NCI-H2196 (cell line): Measurements from ENCODE around the gene DRICH1.
"Not testable (repeated sequence)": the region's sequence is repeated elsewhere in the genome, so short reads cannot be mapped to it uniquely, and the experiment has no call there.

Source experiments
- DNase-seq: peaks from one replicate; lab custom pipeline; 2025; ENCODE audit not compliant: unreplicated experiment; lab: John Stamatoyannopoulos, UW

Gene DRICH1

DNA sequence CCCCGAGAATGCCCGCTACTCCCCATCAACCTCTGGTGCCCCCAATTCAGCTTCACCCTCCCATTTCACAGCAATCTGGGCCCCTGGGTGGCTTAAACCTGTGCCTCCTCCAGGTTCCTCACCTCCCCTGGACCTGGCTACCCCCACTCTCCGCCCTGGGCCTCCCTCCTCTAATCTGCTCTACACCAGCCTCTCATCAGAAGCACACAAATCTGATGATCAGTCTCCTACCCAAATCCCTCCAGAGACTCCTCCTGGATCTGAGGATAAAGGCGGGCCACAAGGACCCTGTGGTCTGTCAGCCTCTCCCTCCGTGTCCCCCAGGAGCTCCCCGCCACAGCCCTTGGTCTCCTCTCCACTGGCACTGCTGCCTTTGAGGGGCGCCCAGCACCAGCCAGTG lies 28.9 kb downstream of the DRICH1 start:
- DNase-seq = no peak

DNA sequence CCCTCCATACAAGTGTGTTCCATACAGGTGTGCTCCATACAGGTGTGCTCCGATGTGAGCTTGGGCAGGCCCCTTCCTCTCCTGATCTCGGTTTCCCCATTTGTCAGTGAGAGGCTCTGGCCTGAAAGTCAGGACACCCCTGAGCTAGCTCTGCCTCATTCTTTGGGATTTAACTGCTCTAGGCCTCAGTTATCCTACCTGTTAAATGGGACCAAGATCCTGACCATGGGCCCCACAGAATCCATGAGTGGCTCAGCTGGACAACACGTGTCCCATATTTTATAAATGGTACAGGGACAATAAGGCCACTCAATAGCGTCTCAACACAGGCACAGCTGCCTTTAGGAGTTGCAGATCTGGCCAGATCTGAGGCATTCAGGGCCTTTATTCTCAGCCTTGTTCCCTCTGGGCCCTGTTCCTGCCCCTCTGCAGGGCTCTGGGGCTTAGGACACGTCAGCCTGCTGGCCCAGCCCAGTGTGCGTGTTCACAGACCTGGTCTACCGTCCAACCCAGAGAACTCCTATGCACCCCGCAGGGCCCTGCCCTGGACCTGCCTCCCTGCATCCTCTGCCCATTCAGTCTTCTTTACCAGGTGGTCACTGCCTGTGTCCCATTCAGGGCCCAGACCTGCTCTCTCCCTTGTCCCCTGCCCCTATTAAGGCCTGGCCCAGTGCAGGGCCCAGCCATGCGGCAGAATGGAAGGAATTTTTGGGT lies 33.2 kb downstream of the DRICH1 start:
- DNase-seq = no peak

DNA sequence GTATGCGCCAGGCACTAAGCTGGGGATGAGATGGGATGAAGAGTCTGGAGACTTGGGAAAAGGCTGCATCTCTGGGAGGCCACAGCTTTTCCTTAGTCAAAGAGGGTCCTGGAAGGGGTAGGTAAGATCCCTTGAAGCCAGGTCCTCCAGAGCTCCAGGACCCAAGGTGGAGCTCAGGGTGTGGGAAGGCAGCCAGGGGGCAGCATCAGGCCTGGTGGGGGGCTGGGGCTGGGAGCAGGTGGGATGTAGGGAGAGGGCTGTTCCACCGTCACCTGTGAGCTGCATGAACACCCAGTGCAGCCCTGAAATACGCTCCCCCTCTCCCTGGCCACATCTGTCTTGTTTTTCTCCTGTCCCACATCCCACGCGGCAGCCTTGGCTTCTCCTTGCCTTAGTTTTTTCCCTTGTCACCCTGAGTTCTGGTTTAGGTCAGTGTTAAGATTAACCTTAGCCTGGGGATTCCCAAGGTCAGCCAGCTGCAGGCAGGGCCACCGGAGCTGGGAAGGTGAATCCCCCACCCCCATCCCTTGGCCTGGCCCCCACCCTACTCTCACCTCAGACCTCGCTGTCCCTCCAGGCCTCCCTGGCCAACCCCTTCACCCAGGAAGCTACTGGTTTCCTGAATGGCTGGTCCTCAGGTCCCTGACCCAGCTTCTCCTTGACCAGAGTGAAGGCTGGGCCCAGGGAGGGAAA lies 34.4 kb downstream of the DRICH1 start:
- DNase-seq = not testable (repeated sequence)

DNA sequence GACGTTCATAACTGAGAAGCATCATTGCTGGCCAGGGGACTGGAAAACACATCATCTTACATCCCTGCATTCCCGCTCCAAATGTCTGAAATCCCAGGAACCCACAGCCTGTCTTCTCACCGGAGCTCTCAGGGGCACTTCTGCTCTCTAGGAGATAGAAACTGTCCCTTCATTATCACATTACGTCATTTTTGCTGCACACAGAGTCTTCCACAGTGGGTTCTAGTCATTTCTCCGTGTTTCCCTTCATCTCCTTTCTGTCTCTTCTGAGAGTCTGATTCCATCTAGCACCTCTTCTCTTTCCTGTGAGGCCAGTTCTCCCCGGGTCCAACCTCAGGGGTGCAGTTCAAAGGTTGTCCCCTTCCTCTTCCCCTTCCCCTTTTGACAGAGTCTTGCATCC lies 36.2 kb downstream of the DRICH1 start:
- DNase-seq = not testable (repeated sequence)

DNA sequence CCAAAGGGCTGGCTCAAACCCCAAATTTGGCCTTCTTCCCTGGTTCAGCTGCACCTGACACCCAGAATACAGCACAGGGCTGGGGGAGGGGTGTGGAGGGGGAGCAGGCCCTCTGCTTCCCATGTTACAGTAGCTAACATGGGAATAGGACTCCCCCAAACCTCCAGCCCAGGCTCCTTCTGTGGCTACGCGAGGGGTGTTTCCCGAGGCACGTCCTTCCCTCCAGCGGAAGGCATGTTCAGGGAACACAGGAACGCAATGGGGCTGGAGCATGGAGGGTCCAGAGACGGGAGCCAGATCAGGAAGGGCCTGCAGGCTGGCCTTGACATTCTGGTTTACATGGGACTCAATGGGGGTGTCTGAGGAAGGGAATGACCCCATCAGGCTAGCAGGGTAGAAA lies 40.3 kb downstream of the DRICH1 start:
- no peak for DNase-seq

DNA sequence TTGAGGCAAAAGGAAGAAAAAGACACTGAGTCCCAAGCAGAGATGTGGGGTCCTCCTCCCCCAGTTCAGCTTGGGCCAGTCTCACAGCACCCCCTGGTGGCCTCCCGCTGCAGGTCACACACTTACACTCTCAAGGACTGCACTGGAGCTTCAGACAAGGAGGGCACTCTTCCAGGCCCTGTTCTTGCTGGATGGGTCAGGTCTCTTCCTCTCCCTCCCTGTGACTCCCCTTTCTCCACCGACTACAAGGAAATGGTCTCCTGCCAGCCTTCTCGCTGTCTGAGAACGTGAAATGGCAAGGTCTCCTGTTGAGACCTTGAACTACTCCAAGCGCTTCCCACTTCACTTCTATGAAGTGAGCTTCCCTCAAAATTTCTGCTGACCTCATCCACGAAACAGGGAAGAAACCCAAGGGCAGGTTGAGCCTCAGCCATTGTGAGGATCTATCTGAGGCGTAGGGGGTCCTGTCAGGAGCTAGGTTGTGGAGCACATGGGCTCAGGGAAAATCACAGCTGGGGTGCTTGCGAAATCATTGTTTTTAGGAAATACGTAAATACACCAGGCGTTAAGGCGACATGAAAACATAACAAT lies 40.8 kb downstream of the DRICH1 start:
- peak; percentile 27 for DNase-seq

DNA sequence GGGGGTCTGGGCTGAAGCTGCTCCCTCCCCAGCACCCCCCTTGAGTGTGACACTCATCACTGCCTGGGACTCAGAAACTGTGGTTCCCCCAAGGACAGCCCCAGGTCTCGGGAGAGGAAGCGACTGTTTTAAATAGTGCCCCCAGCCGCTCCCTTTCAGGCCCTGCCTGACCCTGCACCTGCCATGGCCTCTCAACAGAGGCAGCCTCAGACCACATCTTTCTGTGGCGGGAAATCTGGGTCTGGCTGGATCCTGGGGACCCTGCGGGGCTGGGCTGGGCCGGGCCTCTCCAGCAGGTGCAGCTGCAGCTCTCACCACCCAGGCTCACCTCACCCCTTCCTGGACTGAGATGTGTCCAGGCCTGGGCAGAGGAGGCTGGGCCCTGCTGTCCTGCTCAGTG lies 48.3 kb downstream of the DRICH1 start:
- DNase-seq = no peak

DNA sequence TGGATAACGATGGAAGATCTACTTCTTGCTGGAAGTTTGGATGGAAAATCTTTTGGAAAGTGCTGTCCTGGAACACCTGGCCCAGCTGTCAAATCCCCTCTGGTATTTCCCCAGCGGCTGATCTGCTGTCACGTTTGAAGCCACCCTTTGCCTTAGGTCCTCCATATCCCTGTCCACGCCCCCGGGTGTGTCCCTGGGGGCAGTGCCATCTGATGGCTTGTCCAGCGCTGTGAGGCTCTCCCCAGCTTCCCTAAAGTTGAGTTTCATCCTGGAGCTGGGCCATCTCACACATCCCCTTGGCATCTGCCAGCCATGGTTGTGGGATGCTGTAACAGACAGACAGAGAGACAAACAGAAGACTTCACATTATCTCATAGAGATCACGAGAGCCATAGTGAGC lies 49.0 kb downstream of the DRICH1 start:
- no peak for DNase-seq

DNA sequence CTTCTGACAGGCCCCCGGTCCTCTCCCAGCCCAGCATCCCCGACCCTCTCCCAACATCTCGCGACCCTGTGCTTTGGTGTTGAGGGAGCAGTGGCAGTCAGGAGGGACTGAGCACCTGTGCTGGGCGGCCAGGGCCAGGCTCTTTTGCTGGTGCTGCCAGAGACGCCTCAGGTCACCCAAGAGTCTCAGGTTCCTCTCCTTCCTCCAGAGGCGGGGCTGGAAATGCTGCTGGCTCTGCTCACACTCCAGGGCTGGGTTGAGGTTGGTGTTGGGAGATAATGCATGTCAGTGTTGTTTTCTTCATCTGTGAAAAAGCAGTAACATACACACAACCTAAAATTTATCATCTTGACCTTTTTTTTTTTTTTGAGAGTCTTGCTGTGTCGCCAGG lies 50.9 kb downstream of the DRICH1 start:
- no peak for DNase-seq

DNA sequence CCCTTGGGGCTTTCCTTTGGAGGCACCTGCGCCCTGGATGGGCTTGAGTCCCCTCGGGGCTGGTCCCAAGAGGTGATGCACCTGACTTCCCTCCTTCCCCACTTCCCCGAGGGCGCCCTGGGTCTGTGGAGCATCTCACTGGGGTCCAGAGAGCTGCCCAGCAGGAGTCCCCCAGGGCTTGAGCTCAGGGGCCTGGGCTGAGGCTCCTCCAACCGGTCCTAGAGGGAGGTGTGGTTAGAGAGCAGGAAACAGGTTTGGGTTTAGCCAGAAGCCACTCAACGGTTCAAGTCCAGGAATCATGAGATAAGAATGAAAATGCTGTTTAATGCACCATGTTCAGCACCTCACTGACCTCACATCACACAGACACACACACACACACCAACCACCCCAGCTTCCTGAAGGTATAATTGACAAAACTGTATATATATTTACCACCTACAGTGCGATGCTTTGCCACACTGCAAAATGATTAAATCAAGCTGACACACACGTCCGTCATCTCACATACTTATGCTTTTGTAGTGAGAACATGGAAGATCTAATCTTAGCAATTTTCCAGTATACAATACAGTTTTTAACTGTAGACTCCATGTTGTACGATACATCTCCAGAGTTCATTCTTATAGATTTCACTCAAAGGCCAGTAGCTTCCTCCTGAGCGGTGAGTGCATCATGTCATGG lies 51.4 kb downstream of the DRICH1 start:
- no peak for DNase-seq

DNA sequence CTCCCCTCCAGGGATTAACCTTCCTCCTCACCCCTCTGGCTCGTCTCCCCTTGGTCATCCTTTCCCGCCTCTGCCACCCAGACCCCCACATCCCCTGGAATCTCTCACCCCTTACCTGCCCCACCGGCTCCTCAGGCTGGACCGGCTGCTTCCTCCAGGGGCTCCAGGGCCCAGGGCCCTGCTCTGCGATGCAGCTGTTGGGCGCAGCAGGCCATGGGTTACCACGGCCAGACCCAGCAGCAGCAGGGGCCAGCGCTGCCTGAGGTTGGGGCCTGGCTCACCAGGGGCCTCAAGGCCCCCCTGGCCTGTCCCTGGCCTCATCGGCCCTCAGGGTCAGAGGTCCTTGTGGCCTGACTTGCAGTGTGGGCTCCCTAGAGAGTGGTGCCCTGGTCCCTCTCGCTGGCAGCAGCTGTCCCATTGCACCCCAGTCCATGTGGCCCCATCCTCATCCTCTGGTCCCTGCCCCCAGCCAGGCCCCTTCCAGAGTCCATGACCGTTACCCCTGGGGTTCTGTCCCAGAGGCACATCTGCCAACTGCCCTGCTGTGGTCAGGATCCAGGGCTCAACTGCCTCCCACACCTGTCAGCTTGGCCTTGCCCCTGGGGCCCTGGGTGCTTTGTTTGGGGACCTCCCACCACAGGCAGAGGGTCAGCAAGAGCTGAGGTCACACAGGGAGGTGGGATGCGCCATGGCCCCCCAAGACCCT lies 52.1 kb downstream of the DRICH1 start, which contains the start of gene IGLL1:
Gene IGLL1, minus strand, starts transcription at position 421 of the 706 bp plus-strand sequence. Its CDS starts 100 bp downstream, at position 321.
- no peak for DNase-seq

DNA sequence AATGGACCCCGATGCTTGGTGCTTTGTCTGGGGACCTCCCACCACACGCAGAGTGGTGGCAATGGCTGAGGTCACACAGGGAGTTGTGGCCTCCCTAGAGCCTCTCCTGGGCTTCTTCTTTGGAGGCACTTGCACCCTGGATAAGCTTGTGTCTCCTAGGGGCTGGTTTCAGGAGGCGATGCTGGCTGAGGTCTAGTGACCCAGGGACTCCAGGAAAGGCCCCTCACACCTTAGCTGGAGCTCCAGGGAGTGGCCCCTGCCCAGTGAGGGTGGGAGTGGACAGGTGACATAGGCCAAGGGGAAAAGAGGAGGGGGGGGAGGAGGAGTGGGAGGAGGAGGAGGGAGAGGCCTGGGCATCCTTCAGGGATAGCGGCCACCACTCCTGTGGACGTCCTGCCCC lies 52.8 kb downstream of the DRICH1 start:
- DNase-seq = no peak

DNA sequence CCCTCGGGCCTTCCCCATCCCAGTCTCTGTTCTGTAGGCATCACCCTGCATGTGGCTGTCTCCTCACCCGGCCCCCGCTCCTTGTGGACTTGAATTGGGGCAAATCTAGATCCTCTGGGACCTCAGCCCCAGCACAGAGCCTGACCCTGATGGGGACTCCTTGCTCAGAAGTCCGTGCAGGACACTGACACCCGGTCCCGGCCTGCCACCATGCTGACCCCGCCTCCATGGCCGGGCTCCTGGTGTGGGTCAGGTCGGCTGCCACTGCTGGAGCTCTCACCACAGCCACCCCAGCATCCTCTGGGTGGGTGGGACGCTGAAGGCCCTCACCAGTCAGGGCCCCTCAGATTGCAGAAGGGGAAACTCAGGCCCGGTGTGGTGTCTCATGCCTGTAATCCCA lies 53.8 kb downstream of the DRICH1 start:
- DNase-seq = no peak

DNA sequence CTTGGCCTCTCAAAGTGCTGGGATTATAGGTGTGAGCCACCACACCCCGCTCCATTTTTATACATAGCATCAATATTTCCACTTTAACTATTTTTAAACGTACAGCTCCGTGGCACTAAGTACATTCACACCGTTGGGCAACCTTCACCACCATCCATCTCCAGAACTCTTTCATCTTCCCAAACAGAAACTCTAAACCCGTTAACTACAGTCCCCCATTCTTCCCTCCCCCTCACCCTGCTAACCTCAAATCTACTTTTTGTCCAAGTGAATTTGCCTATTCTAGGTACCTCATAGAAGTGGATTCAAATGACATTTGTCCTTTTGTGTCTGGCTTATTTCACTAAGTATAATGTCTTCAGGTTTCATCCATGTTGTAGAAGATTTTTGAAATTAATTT lies 55.4 kb downstream of the DRICH1 start:
- no peak for DNase-seq

DNA sequence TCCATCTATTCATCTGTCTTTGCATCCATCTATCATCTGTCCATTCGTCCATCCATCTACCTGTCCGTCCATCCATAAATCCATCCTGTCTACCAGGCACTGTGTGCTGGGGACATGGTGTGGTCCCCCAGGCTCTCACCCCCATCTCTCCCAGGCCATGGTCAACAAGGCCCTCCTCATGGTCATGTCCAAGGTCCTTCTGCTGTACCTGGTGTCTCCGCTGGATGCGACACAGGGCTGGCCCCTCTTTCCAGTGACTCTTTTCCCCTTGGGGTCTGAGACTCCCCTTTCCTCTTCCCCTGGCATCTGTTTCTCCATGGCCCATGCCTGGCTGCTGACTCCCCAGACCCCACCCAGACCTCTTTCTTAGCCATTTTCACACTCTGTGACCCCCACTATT lies 56.5 kb downstream of the DRICH1 start:
- DNase-seq = no peak

DNA sequence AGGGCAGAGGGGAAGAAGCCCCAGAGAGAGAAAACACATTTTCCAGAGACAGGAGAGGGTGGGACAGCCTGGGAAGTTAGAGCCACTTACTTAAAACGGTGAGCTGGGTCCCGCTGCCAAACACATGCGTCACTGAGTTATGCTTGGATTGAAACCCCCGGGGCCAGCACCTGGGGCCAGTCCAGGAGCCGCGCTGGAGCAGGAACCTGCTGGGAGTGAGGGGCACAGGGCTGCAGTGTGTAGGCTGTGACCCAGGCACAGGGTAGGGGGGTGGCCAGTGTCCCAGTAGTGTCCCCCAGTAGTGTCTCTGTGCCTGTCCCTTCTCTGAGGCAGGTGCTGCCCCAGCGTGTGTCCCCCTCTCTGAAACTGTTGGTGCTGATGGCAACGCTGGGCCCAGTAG lies 57.2 kb downstream of the DRICH1 start:
- no peak for DNase-seq

DNA sequence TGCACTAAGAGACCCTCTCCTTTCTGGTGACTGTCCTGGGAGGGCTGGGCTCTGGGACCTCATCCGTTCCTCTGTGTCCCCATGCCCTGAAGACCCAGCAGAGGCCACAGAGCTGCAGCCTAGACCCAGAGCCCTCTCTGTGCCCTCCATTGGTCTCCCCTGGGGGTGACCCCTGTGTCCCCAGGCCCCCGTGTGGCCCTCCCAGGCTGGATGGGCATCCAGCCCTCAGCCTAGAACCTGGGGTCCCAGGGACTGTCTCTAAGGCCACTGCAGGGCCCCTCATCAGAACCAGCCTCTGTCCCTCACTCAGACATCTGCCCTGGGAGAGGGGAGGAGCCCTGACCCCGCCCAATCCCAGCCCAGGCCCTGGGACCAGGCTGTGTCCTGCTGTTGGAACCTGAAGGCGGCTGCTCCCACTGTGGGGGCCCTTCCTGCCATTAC lies 57.7 kb downstream of the DRICH1 start:
- no peak for DNase-seq

DNA sequence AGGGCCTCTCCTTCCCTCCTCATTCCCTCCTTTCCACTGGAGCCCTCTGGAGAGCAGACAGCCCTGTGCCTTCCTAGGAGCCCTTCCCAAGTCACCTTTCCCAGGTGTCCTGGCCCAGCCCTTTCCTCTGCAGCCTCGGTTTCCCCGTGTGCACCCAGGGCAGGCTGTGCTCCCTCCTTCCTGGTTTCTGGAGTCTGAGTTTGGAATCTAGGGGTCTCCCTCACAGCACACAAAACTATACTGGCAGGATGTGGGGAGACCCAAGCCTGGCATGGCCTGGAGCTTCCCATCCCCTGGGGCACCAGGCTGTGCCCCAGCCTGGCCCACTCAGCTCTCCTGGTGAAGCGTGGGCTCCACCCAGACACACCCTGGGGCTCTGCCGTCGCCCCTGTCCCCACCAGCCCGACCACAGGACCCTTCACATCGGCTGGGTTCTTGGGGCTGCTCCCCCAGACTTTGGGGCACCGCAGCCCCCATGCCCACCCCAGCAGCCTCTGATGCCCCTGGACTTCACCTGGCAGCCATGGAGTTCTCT lies 58.4 kb downstream of the DRICH1 start:
- not testable (repeated sequence) for DNase-seq

DNA sequence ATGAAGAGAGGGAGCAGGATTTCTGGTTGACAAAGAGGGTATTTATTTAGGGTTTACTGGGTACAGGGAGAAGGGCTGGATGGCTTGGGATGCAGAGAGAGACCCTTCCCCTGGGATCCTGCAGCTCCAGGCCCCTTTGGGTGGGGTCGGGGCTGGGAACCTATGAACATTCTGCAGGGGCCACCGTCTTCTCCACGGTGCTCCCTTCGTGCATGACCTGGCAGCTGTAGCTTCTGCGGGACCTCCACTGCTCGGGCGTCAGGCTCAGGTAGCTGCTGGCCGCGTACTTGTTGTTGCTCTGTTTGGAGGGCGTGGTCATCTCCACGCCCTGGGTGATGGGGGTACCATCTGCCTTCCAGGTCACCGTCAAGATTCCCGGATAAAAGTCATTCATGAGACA lies 59.0 kb downstream of the DRICH1 start:
- DNase-seq = not testable (repeated sequence)

DNA sequence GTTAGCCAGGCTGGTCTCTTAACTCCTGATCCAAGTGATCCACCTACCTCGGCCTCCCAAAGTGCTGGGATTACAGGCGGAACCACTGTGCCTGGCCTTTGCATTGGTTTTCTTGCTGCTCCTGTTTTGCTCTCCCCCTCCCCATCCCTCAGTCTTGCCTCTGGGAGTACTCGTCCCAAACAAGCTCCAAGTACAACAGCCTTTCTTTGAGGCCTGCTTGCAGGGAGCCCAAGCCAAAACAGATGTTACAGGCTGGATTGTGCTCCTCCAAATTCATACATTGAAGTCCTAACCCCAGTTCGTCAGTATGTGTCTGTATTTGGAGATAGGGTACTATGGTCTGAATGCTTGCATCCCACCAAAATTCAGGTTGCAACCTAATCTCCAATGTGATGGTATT lies 60.6 kb downstream of the DRICH1 start:
- no peak for DNase-seq

DNA sequence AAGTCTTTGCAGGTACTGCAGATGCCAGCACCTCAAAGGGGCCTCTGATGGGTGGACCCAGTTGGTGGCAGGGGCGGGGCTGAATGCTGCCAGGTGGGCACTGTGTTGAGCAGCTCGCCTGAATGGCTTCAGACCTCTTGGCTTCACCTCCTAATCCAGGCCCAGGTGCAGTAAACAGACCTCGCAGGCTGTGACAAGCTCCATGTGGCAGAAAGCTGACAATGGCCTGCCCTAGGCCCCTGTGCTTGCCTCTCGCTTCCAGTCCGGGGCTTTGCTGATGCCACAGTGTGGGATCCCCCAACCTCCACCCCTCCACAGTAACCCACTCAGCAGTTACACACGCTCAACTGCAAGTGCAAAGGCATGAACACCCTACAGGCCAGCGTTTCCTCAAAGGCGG lies 61.4 kb downstream of the DRICH1 start:
- DNase-seq = no peak
